ENCODE results near the gene ARPC1B. TPM values are rescaled to one million over a fixed set of nuclear protein-coding genes. Genes with fewer than 3 reads are reported as not detected.
"Not testable (repeated sequence)": the region's sequence is repeated elsewhere in the genome, so short reads cannot be mapped to it uniquely, and the experiment has no call there.

Gene ARPC1B
- total RNA-seq, 1 donor from 2014 or later: 124 TPM

DNA sequence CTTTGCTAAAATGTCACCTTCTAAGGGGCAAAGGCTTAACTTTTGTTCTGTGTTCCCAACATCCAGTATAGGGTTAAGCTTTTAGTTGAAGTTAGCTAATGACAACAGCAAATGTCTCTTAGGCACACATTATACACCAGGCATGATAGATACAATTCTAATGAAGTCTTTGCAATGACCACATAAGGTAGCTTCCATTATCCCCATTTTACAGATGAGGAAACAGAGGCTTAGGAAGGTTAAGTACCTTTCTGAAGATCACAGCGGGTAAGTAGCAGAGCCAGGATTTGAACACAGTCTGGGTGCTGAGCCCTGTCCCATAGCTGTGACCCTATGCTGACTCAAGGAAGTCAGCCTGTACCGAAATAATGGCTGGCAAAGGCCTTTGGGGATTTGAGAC is 36.1 kb downstream of the ARPC1B start:
- Mint-ChIP-seq H3K27me3 (ENCODE audit: unreplicated experiment) (peaks cover 29% of the 10 kb centered on the region), H3K4me1 (ENCODE audit: unreplicated experiment) (peaks cover 35% of the 10 kb centered on the region), H3K9me3 (ENCODE audit: unreplicated experiment) (no peaks in the 10 kb centered on the region), H3K4me3 (ENCODE audit: unreplicated experiment) (peak overlapping the region; percentile 99), H3K36me3 (ENCODE audit: low read depth, unreplicated experiment) (peaks cover 44% of the 10 kb centered on the region), H3K27ac (ENCODE audit: unreplicated experiment) (peak overlapping the region; percentile 100)
- TF ChIP-seq, protein P1, sequence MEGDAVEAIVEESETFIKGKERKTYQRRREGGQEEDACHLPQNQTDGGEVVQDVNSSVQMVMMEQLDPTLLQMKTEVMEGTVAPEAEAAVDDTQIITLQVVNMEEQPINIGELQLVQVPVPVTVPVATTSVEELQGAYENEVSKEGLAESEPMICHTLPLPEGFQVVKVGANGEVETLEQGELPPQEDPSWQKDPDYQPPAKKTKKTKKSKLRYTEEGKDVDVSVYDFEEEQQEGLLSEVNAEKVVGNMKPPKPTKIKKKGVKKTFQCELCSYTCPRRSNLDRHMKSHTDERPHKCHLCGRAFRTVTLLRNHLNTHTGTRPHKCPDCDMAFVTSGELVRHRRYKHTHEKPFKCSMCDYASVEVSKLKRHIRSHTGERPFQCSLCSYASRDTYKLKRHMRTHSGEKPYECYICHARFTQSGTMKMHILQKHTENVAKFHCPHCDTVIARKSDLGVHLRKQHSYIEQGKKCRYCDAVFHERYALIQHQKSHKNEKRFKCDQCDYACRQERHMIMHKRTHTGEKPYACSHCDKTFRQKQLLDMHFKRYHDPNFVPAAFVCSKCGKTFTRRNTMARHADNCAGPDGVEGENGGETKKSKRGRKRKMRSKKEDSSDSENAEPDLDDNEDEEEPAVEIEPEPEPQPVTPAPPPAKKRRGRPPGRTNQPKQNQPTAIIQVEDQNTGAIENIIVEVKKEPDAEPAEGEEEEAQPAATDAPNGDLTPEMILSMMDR (IDR thresholded peaks at IDR 0.05; ENCODE audit: unreplicated experiment): no peak
- DNase-seq (ENCODE audit: low spot score): no peak

DNA sequence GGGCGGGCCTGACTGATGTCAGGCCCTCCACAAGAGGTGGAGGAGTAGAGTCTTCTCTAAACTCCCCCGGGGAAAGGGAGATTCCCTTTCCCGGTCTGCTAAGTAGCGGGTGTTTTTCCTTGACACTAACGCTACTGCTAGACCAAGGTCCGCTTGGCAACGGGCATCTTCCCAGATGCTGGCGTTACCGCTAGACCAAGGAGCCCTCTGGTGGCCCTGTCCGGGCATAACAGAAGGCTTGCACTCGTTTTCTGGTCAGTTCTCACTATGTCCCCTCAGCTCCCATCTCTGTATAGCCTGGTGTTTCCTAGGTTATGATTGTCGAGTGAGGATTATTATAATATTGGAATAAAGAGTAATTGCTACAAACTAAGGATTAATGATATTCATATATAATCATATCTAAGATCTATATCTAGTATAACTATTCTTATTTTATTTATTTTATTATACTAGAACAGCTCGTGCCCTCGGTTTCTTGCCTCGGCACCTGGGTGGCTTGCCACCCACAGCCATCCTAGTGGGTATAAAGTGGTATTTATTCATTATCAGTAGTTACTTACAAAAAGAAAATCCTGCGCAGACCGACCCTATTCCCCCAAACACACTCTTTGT is 41.1 kb downstream of the ARPC1B start:
- peaks cover 61% of the 10 kb centered on the region for H3K36me3 Mint-ChIP-seq (ENCODE audit: low read depth, unreplicated experiment)
- peak overlapping the region; percentile 58 for H3K27ac Mint-ChIP-seq (ENCODE audit: unreplicated experiment)
- H3K27me3 Mint-ChIP-seq (ENCODE audit: unreplicated experiment); H3K9me3 Mint-ChIP-seq (ENCODE audit: unreplicated experiment); H3K4me1 Mint-ChIP-seq (ENCODE audit: unreplicated experiment): not testable (repeated sequence)
- H3K4me3 Mint-ChIP-seq (ENCODE audit: unreplicated experiment): peak overlapping the region; percentile 29
- peak; percentile 75 for DNase-seq (ENCODE audit: low spot score)
- TF ChIP-seq, protein P1 (IDR thresholded peaks at IDR 0.05; ENCODE audit: unreplicated experiment): peak; percentile 54

DNA sequence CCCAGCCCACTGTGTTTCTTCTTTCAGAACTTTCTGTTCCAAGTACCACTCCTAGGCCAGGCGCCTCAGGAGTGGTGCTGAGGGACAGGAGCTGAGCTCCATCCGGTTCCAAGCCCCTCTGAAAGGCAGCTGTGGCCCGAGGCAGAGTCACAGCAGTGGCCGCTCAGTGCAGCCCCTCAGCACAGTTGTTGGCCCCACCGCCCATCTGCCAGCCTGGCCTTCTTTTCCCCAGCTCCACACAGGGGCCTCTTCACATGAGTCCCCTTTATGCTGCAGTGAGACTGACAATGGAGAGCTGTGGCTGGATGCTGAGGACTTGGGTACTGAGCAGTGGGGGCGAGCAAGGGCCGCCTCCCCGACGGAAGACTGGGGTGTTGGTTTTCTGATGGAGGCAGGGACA is 43.7 kb downstream of the ARPC1B start:
- DNase-seq (ENCODE audit: low spot score): no peak
- no peaks in the 10 kb centered on the region for H3K4me1 Mint-ChIP-seq (ENCODE audit: unreplicated experiment)
- H3K36me3 Mint-ChIP-seq (ENCODE audit: low read depth, unreplicated experiment): peaks cover 53% of the 10 kb centered on the region
- H3K9me3 Mint-ChIP-seq (ENCODE audit: unreplicated experiment): no peaks in the 10 kb centered on the region
- peaks cover 4% of the 10 kb centered on the region for H3K27me3 Mint-ChIP-seq (ENCODE audit: unreplicated experiment)
- no peak overlapping the region for H3K27ac Mint-ChIP-seq (ENCODE audit: unreplicated experiment)
- TF ChIP-seq, protein P1 (IDR thresholded peaks at IDR 0.05; ENCODE audit: unreplicated experiment): no peak
- H3K4me3 Mint-ChIP-seq (ENCODE audit: unreplicated experiment): no peak overlapping the region

DNA sequence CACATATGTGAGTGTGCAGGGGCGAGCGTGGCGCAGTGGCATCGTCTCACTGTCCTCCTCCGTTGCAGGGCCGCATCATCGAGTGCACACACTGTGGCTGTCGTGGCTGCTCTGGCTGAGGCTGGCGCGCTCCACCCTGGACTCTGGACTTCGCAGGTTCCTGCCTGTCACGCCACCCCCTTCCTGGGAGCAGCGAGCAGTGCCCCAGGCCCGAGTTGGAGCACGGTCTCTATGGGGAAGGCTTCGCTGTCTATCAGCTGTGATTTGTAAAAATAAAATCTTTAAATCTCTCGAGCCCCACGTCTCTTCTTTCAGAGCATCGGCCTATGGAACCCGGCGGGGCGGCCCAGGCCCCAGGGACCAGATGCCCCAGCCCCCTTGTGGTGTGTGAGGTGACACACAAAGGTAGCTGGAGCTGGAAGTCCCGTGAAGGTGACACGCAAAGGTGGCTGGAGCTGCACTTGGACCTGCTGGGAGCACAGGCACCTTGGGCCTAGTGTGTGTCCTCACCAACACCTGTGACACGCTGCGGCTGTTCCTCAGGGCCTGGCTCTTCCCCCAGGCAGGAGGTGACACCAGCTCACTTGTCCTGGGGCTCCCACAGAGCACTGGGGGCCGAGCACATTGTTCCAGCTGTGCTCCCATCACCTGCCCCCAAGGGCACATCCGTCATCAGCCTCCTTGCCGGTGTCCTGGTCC is 44.9 kb downstream of the ARPC1B start:
- no peaks in the 10 kb centered on the region for H3K4me1 Mint-ChIP-seq (ENCODE audit: unreplicated experiment)
- peaks cover 56% of the 10 kb centered on the region for H3K36me3 Mint-ChIP-seq (ENCODE audit: low read depth, unreplicated experiment)
- H3K27ac Mint-ChIP-seq (ENCODE audit: unreplicated experiment): no peak overlapping the region
- DNase-seq (ENCODE audit: low spot score): no peak
- H3K9me3 Mint-ChIP-seq (ENCODE audit: unreplicated experiment): no peaks in the 10 kb centered on the region
- no peak overlapping the region for H3K4me3 Mint-ChIP-seq (ENCODE audit: unreplicated experiment)
- TF ChIP-seq, protein P1 (IDR thresholded peaks at IDR 0.05; ENCODE audit: unreplicated experiment): no peak
- peaks cover 6% of the 10 kb centered on the region for H3K27me3 Mint-ChIP-seq (ENCODE audit: unreplicated experiment)

DNA sequence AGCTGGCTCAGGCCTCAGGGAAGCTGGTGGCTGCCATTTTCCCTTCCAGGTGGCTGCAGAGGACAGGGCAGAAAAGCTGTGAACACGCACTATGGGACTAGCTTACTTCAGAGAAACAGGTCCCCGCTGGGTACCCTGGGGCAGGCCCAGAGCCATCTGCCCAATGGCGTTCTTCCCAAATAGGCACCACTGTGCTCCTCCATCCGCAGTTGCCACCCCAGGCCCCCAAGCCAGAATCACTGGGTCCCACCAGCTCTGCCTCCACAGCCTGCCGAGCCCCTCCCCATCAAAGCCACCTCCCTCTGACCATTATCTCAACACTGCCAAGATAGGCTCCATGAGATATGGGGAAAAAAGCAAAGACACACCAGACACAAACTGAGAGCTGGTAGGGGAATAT is 45.7 kb downstream of the ARPC1B start:
- H3K27me3 Mint-ChIP-seq (ENCODE audit: unreplicated experiment): peaks cover 6% of the 10 kb centered on the region
- H3K27ac Mint-ChIP-seq (ENCODE audit: unreplicated experiment): peak overlapping the region; percentile 77
- H3K36me3 Mint-ChIP-seq (ENCODE audit: low read depth, unreplicated experiment): peaks cover 53% of the 10 kb centered on the region

More for the DNA sequence above, 45.7 kb downstream of the ARPC1B start:
- H3K4me3 Mint-ChIP-seq (ENCODE audit: unreplicated experiment): no peak overlapping the region
- no peaks in the 10 kb centered on the region for H3K9me3 Mint-ChIP-seq (ENCODE audit: unreplicated experiment)
- TF ChIP-seq, protein P1 (IDR thresholded peaks at IDR 0.05; ENCODE audit: unreplicated experiment): no peak
- H3K4me1 Mint-ChIP-seq (ENCODE audit: unreplicated experiment): no peaks in the 10 kb centered on the region
- no peak for DNase-seq (ENCODE audit: low spot score)
